Colon (tissue), 2 donors: ENCODE data around the gene PER2.

ENCODE experiments used
- FAIRE-seq: peaks from 2 replicates; lab custom pipeline; 2012; peaks lifted over from hg19 to GRCh38; lab: Jason Lieb, UNC
- donor health status: control.
- donor health status: control.

Gene PER2

DNA sequence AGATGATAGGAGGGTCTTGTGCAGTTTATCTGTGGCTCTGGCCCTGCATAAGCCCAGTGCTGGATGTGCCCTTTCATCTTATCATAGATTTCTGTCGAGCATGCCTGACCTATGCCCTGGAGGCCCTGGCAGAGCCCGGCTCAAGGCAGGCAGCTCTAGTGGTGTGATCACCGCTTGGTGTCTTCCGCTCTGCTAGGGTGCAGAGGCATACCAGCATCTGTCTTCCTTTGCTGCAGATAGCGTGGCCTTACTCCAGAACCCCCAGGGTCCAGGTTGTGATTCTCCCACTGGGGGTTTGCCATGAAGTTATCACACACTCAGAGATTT lies 18.2 kb upstream of the PER2 start:
- no peak for FAIRE-seq

DNA sequence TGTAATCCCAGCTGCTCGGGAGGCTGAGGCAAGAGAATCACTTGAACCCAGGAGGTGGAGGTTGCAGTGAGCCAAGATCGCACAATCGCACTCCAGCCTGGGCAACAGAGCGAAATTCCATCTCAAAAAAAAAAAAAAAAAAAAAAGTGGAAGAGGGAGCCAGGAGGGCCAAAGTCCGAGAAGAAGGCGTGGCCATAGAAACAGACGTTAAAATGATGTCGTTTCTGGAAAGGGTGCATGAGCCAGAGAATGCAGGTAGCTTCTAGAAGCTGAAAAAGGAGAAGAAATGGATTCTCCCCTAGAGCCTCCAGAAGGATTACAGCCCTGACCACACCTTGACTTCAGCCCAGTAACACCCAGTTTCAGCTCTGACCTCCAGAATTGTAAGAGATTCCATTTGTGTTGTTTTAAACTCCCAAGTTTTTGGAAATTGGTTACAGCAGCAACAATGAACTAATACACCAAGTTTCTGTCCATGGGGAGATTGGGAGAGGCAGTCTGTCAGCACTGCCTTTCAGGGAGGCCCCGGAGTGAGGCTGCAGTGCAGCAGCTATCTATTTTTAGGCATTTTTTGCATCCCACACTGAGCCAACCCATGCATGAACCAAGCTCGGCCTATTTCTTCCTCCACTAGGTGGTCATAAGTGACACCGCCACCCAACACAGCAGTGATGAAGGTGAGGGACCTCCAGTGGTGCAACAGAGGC lies 17.7 kb upstream of the PER2 start:
- FAIRE-seq, result no peak

DNA sequence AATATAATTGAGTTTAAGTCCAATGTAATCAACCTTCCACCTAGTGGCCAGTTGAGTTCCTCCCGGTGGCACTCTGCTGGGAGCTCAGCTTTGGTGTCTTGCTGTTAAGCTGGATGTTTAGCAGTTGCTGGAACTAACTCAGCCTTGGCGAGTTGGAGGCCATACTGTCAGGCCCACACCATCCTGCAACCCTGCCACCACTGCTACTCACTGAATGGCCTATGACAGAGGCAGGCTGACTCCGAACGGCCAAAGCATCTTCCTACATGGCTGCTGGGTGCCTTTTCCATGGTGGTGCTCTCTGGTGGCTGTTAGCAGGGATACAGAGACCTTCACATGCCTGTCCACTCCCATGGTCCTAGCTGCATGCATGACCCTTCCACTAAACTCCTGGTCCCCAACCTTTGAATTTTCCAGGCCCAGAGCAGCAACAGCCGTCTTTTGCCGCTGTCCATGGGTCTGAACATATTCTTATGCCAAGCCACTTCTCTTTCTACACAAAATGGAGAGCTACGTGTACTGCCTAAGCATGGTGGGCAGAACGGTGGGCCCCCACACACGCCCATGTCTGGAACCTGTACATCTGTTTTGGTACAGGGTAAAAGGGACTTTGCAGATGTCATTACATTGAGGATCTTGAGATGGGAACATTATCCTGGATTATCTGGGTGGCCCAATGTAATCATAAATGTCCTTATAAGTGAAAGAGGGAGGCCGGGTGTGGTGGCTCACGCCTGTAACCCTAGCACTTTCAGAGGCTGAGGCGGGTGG lies 16.9 kb upstream of the PER2 start:
- FAIRE-seq, result no peak

DNA sequence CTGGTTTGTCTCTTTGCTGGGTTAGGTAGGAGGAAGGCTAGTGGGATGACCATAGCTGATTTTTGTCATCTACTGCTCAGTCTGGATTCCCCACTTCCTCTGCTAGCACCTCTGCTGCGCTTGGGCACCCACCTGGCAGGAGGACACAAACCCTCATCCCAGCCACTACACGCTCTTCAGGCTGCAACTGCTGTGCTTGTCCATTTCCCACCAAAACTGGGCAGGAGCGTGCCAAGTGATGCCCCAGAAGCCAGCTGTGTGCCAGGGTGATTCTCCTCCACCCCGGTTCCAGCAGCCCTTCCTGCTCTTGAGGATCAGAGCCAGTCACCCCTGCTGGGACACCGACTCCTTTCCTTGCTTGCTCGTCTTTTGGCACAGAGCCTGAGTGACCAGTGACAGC lies 15.7 kb upstream of the PER2 start:
- FAIRE-seq, result no peak

DNA sequence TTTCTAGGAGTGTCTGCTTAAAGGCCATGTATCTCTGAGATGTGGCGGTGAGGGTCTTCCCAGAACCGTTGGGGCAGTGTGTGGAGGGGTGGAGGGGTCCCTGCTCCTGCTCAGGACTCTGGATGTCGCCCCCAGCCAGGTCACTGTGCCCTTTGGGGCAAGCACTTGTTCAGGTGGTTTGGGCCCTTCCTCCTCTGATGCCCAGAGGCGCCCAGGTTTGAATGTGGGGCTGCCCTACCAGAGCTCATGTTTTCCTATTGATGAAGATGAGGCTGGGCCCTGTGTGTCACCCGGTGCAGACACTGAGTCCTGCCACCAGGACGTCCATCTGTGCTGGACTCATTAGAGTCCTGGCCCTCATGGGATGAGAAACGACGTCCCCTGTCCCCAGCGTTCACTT lies 14.3 kb upstream of the PER2 start:
- no peak for FAIRE-seq

DNA sequence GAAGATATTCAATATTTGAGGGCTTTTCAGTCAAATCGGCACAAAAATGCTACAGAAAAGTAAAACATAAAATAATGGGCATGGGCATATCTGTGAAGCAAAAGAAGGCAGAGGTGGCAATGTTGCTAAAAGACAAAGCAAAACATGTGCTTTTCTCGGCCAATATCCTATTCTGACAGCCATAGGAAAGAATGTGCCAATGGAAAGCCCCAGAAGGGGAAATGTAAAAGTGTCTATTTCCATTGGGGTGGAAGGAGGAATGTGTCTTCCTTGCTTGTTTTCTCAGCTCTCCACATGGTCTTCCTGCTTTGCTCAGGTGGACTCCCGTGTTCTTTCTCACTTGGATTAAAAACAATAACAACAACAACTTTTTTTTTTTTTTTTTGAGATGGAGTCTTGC lies 13.7 kb upstream of the PER2 start:
- FAIRE-seq, result no peak

DNA sequence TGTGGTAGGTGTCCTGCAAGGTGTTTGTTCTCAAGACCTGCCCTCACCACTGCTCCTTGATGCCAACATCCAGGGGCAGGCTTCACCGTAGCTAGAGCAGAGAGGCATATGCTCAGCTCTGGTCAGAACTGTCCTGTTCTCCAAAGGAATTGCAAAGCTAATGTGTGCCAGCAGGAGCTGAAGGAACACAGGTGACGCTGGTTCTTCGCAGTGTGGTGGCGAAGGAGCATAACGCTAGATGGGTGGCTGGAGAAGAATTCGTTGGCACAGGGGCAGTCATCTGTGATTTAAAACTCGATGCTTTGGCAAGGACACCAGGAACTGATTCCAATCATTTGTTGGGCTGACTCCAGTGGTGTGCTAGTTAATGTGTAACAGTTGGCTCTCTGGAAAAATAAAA lies 11.4 kb upstream of the PER2 start:
- no peak for FAIRE-seq

DNA sequence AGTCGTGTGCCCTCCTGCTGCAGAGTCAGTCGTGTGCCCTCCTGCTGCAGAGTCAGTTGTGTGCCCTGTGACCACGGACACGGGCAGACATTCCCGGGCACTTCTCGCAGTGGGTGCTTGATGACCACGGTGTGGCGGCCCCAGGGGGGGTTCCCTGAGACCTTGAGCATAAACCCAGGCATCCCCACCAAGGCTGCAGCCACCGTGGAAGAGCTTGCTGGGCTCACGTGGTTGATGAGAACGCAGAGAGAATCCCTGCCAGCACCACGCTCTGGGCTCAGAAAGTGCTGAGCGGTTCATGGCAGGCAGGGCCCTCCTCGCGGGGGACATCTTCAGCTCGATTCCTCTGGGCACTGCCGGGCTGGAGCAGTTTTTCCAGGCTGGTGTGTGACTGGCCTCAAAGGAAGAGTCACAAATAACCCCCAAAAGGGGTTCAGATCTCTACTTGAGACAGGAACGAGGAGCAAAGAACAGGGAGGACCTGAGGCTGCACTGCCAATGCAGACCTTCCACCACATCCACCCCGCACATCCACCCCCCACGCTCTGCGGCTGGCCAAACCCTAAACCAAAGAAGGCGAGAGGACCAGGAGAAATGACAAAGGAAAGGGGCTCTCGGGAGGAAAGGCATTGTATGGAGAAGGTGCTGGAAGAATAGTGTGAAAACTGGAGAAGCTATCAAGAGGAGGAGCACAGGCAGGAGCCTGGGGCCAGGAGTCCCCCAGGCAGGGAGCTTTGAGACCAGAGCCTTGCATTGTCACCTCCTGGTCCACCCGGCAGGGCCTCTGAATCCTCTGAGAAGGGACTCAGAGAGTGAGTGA lies 8.4 kb upstream of the PER2 start:
- FAIRE-seq, result no peak

DNA sequence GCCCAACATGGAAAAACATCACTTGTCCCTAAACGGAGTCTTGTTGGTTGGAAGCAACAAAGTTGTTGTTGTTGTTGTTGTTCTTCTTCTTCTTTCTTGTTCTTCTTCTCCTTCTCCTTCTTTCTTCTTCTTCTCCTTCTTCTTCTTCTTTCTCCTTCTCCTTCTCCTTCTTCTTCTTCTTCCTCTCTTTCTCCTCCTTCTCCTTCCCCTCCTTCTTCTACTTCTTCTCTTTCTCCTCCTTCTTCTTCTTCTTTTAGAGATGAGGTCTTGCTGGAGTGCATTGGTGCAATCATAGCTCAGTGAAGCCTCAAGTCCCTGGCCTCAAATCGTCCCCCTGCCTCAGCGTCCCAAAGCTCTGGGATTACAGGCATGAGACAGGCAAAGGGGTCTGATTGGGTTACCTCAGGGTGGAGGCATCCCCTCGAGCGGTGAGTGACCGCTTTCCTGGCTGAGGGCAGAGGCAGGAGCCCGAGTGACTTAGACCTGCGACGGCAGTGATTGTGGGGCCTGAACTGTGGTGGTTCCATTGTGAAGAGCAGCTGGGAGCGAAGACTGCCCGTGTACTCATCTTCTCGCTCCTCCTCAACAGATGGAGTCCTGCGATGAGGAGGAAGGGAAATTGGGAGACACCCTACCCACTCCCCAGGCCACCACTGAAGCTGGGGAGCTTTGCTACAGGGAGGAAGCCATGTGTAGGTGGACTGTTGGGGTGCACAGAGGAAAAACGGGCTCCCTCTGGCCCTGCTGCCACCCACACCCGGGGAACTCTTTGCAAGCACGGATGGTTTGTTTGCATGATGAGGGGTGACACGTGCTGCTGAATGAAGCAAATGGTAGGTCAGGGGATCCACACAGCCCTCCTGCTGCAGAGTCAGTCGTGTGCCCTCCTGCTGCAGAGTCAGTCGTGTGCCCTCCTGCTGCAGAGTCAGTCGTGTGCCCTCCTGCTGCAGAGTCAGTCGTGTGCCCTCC lies 7.0 kb upstream of the PER2 start:
- no peak for FAIRE-seq

DNA sequence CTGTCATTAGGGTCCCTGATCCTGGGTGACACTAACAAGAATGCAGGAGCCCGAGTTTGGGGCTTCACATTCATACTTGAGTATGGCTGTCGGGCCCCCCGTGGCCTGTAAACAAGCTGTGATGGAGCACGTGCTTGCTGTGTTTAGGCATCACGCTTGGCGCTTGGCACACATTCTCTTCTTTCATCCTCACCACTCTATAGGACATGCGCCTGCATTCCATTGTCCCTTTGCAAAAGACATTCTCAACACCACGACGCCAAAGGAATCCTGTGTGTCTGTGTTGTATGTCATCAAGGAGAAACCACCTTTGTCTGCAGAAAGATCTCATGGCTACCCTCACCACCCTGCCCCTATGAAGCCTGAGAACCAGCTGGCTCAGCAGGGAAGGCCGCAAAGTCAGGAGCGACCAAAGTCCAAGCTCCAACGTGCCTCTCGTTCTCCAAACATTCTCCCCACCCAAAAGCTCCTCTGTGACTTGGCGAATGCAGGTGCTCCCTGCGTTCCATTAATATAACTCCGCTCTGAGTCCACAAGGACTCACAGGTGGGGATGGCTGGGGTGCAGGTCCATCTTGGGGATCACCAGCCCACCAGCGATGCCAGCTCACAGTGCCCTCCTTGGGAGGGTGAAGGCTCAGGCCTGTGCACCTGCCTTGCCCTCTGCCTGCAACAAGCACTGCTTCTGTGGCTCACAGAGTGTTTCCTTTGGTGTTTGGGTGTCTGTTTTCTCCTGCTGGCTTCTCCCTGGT lies 6.2 kb upstream of the PER2 start:
- no peak for FAIRE-seq

DNA sequence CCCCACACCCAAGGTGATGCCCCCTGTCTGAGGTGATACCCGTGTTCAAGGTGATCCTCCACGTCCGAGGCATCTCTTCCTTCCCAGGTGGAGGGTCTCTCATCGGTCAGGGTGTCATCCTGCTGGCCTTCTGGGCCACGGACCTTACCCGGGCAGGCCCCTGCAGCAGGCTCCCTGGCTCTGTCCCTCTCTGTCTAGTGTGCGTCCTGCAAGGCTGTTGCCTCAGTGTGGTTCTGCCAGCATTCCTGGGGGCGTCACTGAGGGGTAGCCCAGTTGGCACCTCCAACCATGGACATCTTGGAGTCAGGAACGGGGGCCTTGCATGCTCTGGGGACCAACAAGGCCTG lies 5.6 kb upstream of the PER2 start:
- FAIRE-seq, result no peak

DNA sequence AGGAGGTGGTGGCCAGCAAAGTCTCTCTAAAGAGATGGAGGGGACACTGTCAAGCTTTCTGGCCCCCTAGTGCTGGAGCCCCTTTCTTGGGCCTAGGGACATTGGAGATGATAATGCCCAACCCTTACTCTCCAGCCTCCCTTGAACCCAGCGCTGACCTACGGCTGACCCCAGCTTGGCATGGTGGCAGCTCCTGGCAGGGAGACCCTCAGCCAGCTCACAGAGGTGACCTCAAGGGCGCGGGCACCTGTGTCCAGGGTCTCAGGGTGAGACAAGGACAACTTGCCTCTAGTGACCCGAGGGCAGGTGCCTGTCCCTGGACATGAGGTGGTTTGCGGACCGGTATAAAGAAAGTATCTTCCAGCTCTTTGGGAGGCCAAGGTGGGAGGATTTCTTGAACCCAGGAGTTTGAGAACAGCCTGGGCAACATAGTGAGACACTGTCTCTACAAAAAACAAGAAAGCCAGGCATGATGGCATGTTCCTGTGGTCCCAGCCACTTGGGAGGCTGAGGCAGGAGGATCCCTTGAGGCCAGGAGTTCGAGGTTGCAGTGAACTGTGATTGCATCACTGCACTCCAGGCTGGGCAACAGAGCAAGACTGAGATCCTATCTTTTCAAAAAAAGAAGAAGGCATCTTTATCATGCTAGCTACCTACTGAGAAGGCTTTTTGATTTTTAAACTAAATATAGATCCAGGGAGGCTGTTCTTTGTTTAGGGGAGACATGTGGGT lies 3.3 kb upstream of the PER2 start:
- FAIRE-seq, result no peak

DNA sequence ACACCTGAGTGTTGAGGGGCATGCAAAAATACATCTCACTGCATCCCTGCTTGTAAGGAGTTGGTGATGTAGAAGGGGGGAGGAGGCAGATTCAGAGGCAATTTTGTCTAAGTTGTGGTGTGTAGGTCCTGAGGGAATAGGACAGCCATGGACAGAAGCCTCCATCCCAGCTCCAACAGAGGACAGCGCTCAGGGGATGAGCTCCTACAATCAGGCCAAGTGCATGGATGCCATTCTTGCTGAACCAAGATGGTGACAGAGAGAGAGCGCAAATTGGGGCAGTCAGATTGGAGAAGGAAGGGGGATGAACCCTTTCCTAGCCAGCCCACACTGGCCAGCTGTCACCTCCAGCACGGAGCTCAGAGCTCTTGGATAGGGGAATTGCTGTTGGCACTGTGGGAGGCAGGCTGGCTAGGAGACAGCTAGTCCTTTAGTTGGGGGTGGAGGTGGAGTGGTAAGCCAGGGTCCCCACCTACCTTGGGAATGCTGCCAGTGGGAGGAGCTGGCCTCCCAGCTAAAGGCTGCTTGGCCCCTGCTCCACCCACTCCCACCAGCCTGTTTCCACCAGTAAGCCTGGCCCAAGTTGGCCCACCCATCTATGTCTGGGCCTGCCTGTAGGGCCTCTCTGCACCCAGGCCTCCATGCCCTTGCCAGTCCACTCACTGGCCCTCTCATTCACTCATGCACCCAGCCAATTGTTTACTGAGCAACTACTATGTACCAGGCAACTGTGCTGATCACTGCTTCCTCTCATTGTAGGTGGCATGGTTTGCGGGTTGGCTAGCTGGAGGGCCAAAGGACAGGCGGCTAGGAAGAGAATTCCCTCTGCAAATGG lies 2.5 kb upstream of the PER2 start:
- no peak for FAIRE-seq

DNA sequence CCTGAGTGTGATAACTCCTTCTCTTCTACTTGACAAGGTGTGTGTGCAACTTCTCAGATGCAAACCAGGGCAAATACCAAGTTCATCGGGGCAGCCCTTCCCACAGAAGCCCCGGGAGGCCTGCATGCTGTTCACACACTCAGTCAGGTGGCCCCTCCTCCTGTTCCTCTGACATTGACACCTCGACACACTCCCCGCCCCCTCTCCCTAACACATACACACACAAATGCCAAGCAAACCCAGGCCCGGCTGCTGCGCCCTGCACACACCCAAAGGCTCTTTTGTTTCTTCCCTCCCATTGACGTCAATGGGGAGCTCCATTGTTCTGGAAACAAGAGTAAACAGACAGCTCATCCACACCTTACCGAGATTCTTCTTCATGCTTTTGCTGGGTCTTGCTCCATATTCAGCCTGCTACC lies 1.7 kb upstream of the PER2 start:
- no peak for FAIRE-seq

DNA sequence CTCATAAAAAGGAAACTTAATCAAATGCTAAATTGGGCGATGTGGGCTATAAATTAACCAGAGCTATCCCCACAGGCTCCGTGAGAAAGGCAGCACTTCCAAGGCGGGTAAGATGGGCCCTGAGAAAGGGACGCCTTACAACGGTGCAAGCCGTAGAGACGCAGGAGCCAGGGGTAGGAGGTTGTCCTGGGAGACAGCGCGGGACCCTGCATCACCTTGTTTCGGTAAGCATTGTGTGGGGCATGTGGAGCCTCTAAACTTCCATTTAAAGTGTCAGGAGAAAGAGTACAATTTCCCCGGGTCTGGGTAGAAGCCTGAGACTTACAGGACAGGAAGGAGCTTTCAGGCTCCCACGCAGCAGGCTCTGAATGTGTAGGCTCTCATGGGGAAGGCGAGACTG lies 1.2 kb upstream of the PER2 start:
- no peak for FAIRE-seq

DNA sequence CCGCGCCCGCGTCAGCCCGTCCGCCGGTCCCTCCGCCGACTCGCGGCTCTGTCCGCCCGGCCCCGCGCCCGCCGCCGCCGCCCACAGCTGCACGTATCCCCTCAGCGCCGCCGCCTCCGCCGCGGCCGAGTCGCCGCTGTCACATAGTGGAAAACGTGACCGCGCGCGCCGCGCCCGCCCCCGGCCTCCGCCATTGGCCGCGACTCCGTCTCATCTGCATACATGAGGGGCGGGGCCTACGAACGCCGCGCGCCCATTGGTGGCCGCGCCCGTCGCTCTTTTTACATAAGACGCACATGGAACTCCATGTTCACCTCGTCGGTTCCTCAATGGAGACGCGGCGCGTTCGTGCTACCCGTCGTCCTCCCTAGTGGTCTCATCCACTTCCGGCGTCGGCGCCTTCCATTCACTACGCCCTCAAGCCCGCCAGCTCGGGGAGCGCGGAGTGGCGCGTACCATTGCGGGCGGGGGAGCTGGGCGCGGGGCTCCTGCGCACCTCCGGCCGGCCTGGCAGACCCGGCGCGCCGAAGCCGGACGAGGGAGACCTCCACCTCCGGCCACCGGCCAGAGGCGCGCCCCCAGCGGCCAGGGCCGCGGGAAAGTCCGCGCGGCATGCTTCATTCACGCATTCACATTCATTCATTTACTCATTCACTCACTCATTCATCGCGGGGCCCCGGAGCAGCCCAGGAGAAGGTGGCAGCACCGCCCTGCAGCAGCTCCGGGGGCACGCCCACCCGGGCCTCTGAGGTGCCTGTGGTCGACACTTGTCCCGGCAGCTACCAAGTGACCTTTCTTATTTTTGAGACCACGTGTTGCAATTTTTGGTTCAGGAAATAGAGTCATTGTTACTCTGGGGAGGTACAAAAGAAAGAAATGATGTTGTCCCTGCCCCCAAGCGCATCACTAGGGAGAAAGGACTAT lies 502 bp upstream of the PER2 start:
- FAIRE-seq, result no peak

DNA sequence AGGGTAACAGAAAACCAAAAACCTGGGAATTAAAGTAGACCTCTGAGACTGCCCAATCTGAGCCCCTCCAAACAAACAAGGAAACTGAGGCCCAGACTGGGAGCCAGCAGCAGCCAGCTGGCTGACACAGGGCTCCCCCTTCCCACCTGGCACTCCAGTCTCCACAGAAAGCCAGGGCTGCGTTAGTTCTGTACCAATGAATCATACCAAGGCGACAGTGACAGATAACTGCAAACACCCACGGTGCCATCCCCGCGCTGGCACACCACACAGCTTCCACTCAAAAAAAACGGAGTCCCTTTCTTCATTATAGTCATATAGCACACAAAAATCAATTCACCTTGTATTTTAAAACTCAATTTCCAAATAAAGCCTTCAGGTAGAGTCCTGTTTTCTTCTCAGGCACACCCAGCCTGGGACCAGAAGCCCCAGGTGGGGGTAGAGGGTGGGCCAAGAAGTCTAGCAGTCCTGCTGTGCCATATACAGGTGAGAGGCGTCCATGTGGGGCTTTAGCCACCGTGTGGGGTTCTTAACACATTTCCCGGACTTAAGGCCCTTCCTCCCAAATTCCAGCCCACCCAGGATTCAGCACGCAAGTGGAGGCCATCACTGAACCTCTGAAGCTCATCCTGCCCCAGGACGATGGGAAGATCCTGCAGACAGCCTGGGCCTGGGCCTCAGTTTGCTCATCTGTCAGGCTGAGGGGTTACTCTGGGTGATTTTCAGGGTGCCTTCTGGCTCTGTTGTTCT lies 1.2 kb downstream of the PER2 start:
- no peak for FAIRE-seq

DNA sequence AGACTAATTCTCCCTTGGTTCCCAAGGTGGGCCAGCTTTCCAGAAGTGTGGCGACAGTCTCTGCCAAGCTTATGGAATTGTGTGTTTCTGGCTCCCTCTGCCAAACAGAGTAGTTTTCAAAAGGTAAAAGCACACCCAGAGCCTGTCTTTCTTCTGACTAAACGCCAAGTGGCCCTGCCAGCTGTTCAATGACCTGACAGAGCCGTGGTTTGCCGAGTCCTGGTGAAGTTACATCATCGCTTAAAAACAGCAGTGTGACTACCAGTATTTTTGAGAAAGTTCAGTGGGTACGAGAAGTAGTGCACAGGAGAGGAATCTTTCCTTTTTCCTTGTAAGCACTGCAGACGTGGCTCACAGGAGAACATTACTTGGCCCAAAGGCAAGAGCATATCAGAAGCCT lies 1.9 kb downstream of the PER2 start:
- no peak for FAIRE-seq
